Measurements from ENCODE around the gene GMDS.

The GMDS gene

GRCh38 chr6:1585669-1586049 lies 659.7 kb downstream of the GMDS start:
- DNase-seq = no peak
- 91% methylated on average over 12 of the region's 12 CpGs for WGBS
- Histone ChIP-seq H3K27ac (ENCODE audit: low read length, poor library complexity, severe bottlenecking) (no peak overlapping the region), H2AK5ac (ENCODE audit: low read length, severe bottlenecking) (no peak overlapping the region), H3K14ac (ENCODE audit: low read length in 2 of 2) (no peak overlapping the region), H3K27me3 (ENCODE audit: control insufficient read depth in 1 of 2, insufficient read depth in 1 of 2, low read length in 2 of 2) (peaks cover 31 to 60% of the 10 kb centered on the region in 2 experiments), H3K36me3 (ENCODE audit: control insufficient read depth in 1 of 2, insufficient read depth in 2 of 2, low read depth in 1 of 2, low read length in 2 of 2) (peaks cover 0 to 2% of the 10 kb centered on the region in 2 experiments), H2BK15ac (ENCODE audit: low read depth, poor library complexity, severe bottlenecking) (no peak overlapping the region), H3K18ac (ENCODE audit: low read depth in 1 of 2, low read length in 2 of 2) (no peak overlapping the region), H3K4me2 (ENCODE audit: low read length, poor library complexity, severe bottlenecking) (no peak overlapping the region), H3K4me3 (ENCODE audit: insufficient read depth in 1 of 2, low read depth in 1 of 2, low read length in 2 of 2) (no peak overlapping the region), H2BK12ac (ENCODE audit: low read length in 2 of 2) (no peak overlapping the region), H2BK5ac (ENCODE audit: low read depth, low read length, poor library complexity, severe bottlenecking) (no peak overlapping the region), H4K91ac (ENCODE audit: low read length) (no peak overlapping the region), H3K9me3 (ENCODE audit: control insufficient read depth, low read length) (peaks cover 7% of the 10 kb centered on the region), H2AFZ (ENCODE audit: low read depth, low read length) (no peak overlapping the region), H3K4me1 (ENCODE audit: control insufficient read depth, insufficient read depth, low read depth, low read length) (no peaks in the 10 kb centered on the region), H3K23ac (ENCODE audit: low read length in 2 of 2) (no peak overlapping the region), H3K4ac (ENCODE audit: low read depth in 1 of 2, low read length in 2 of 2) (no peak overlapping the region), H3K79me1 (replicated peaks; ENCODE audit: low read length, poor library complexity, severe bottlenecking) (no peaks in the 10 kb centered on the region), H2BK120ac (ENCODE audit: low read depth, low read length) (no peak overlapping the region), H3K9ac (ENCODE audit: low read length) (no peak overlapping the region), H4K8ac (ENCODE audit: low read length) (no peak overlapping the region)

- Histone ChIP-seq H3K4ac (ENCODE audit: low read depth in 1 of 2, low read length in 2 of 2) (no peak overlapping the region), H3K18ac (ENCODE audit: low read depth in 1 of 2, low read length in 2 of 2) (no peak overlapping the region), H3K36me3 (ENCODE audit: control insufficient read depth in 1 of 2, insufficient read depth in 2 of 2, low read depth in 1 of 2, low read length in 2 of 2) (peaks cover 0 to 2% of the 10 kb centered on the region in 2 experiments), H3K79me1 (replicated peaks; ENCODE audit: low read length, poor library complexity, severe bottlenecking) (no peaks in the 10 kb centered on the region), H2BK120ac (ENCODE audit: low read depth, low read length) (no peak overlapping the region), H4K8ac (ENCODE audit: low read length) (no peak overlapping the region), H2BK12ac (ENCODE audit: low read length in 2 of 2) (no peak overlapping the region), H2AFZ (ENCODE audit: low read depth, low read length) (no peak overlapping the region), H3K9ac (ENCODE audit: low read length) (no peak overlapping the region), H3K4me1 (ENCODE audit: control insufficient read depth, insufficient read depth, low read depth, low read length) (no peaks in the 10 kb centered on the region), H3K9me3 (ENCODE audit: control insufficient read depth, low read length) (peaks cover 5% of the 10 kb centered on the region), H4K91ac (ENCODE audit: low read length) (no peak overlapping the region), H3K14ac (ENCODE audit: low read length in 2 of 2) (no peak overlapping the region), H2AK5ac (ENCODE audit: low read length, severe bottlenecking) (no peak overlapping the region), H3K4me3 (ENCODE audit: insufficient read depth in 1 of 2, low read depth in 1 of 2, low read length in 2 of 2) (no peak overlapping the region), H3K23ac (ENCODE audit: low read length in 2 of 2) (no peak overlapping the region), H2BK15ac (ENCODE audit: low read depth, poor library complexity, severe bottlenecking) (no peak overlapping the region), H3K27me3 (ENCODE audit: control insufficient read depth in 1 of 2, insufficient read depth in 1 of 2, low read length in 2 of 2) (peaks cover 27 to 55% of the 10 kb centered on the region in 2 experiments), H3K4me2 (ENCODE audit: low read length, poor library complexity, severe bottlenecking) (no peak overlapping the region), H2BK5ac (ENCODE audit: low read depth, low read length, poor library complexity, severe bottlenecking) (no peak overlapping the region), H3K27ac (ENCODE audit: low read length, poor library complexity, severe bottlenecking) (no peak overlapping the region)
- DNase-seq = no peak
- WGBS = 84% methylated on average over 11 of the region's 14 CpGs
Observed at GRCh38 chr6:1584996-1585668, 660.3 kb downstream of the GMDS start.

GRCh38 chr6:1584146-1584545 lies 661.3 kb downstream of the GMDS start:
- Histone ChIP-seq H3K9ac (ENCODE audit: low read length) (no peak overlapping the region), H3K23ac (ENCODE audit: low read length in 2 of 2) (no peak overlapping the region), H3K27me3 (ENCODE audit: control insufficient read depth in 1 of 2, insufficient read depth in 1 of 2, low read length in 2 of 2) (peaks cover 17 to 50% of the 10 kb centered on the region in 2 experiments), H3K4me1 (ENCODE audit: control insufficient read depth, insufficient read depth, low read depth, low read length) (no peaks in the 10 kb centered on the region), H4K8ac (ENCODE audit: low read length) (no peak overlapping the region), H3K14ac (ENCODE audit: low read length in 2 of 2) (no peak overlapping the region), H2BK5ac (ENCODE audit: low read depth, low read length, poor library complexity, severe bottlenecking) (no peak overlapping the region), H2AFZ (ENCODE audit: low read depth, low read length) (no peak overlapping the region), H2AK5ac (ENCODE audit: low read length, severe bottlenecking) (no peak overlapping the region), H3K18ac (ENCODE audit: low read depth in 1 of 2, low read length in 2 of 2) (no peak overlapping the region), H3K36me3 (ENCODE audit: control insufficient read depth in 1 of 2, insufficient read depth in 2 of 2, low read depth in 1 of 2, low read length in 2 of 2) (peaks cover 0 to 2% of the 10 kb centered on the region in 2 experiments), H3K4me3 (ENCODE audit: insufficient read depth in 1 of 2, low read depth in 1 of 2, low read length in 2 of 2) (no peak overlapping the region), H4K91ac (ENCODE audit: low read length) (no peak overlapping the region), H2BK12ac (ENCODE audit: low read length in 2 of 2) (no peak overlapping the region), H3K4me2 (ENCODE audit: low read length, poor library complexity, severe bottlenecking) (no peak overlapping the region), H2BK120ac (ENCODE audit: low read depth, low read length) (no peak overlapping the region), H2BK15ac (ENCODE audit: low read depth, poor library complexity, severe bottlenecking) (no peak overlapping the region), H3K27ac (ENCODE audit: low read length, poor library complexity, severe bottlenecking) (no peak overlapping the region), H3K9me3 (ENCODE audit: control insufficient read depth, low read length) (no peaks in the 10 kb centered on the region), H3K79me1 (replicated peaks; ENCODE audit: low read length, poor library complexity, severe bottlenecking) (no peaks in the 10 kb centered on the region), H3K4ac (ENCODE audit: low read depth in 1 of 2, low read length in 2 of 2) (no peak overlapping the region)
- WGBS = 71% methylated on average over 5 of the region's 5 CpGs
- DNase-seq = no peak

- H2AFZ ChIP-seq (ENCODE audit: low read depth, low read length) = no peak overlapping the region
- H3K36me3 ChIP-seq (ENCODE audit: control insufficient read depth in 1 of 2, insufficient read depth in 2 of 2, low read depth in 1 of 2, low read length in 2 of 2) = no peaks in the 10 kb centered on the region
- H3K4ac ChIP-seq (ENCODE audit: low read depth in 1 of 2, low read length in 2 of 2) = no peak overlapping the region
- no peak overlapping the region for H4K8ac ChIP-seq (ENCODE audit: low read length)
- H3K14ac ChIP-seq (ENCODE audit: low read length in 2 of 2) = no peak overlapping the region
- peaks cover 5 to 52% of the 10 kb centered on the region in 2 experiments for H3K27me3 ChIP-seq (ENCODE audit: control insufficient read depth in 1 of 2, insufficient read depth in 1 of 2, low read length in 2 of 2)
- H3K27ac ChIP-seq (ENCODE audit: low read length, poor library complexity, severe bottlenecking) = no peak overlapping the region
- H2BK5ac ChIP-seq (ENCODE audit: low read depth, low read length, poor library complexity, severe bottlenecking) = no peak overlapping the region
- H3K18ac ChIP-seq (ENCODE audit: low read depth in 1 of 2, low read length in 2 of 2) = no peak overlapping the region
- 90% methylated on average over 31 of the region's 31 CpGs for WGBS
- no peak overlapping the region for H2BK120ac ChIP-seq (ENCODE audit: low read depth, low read length)
- no peaks in the 10 kb centered on the region for H3K9me3 ChIP-seq (ENCODE audit: control insufficient read depth, low read length)
- no peak overlapping the region for H2BK15ac ChIP-seq (ENCODE audit: low read depth, poor library complexity, severe bottlenecking)
- DNase-seq = no peak
- H3K9ac ChIP-seq (ENCODE audit: low read length) = no peak overlapping the region
- H3K4me1 ChIP-seq (ENCODE audit: control insufficient read depth, insufficient read depth, low read depth, low read length) = no peaks in the 10 kb centered on the region
- no peak overlapping the region for H2AK5ac ChIP-seq (ENCODE audit: low read length, severe bottlenecking)
- H2BK12ac ChIP-seq (ENCODE audit: low read length in 2 of 2) = no peak overlapping the region
- no peak overlapping the region for H3K4me2 ChIP-seq (ENCODE audit: low read length, poor library complexity, severe bottlenecking)
- peak overlapping the region in 1 of 2 experiments; percentile 2 for H3K4me3 ChIP-seq (ENCODE audit: insufficient read depth in 1 of 2, low read depth in 1 of 2, low read length in 2 of 2)
- no peak overlapping the region for H3K23ac ChIP-seq (ENCODE audit: low read length in 2 of 2)
- no peak overlapping the region for H4K91ac ChIP-seq (ENCODE audit: low read length)
- no peaks in the 10 kb centered on the region for H3K79me1 ChIP-seq (replicated peaks; ENCODE audit: low read length, poor library complexity, severe bottlenecking)
Observed at GRCh38 chr6:1581120-1581991, 664.0 kb downstream of the GMDS start.

Data from mesenchymal stem cell (in vitro differentiated cells and primary cell).